BLaER1 (cell line): ENCODE data around the gene DNAH3.
"Not testable (repeated sequence)": the region's sequence is repeated elsewhere in the genome, so short reads cannot be mapped to it uniquely, and the experiment has no call there.

Source experiments
- H3K27ac ChIP-seq: shearing (Covaris generic); formaldehyde crosslinking; 2 replicates; pipeline ENCODE4 v1.8.1; 2022
- H3K27me3 ChIP-seq: shearing (Covaris generic); formaldehyde crosslinking; 2 replicates; pipeline ENCODE4 v1.8.1; 2022
- H3K36me3 ChIP-seq: shearing (Covaris generic); formaldehyde crosslinking; 2 replicates; pipeline ENCODE4 v1.8.1; 2022
- H3K4me1 ChIP-seq: shearing (Covaris generic); formaldehyde crosslinking; 2 replicates; pipeline ENCODE4 v1.8.1; 2022
- H3K4me2 ChIP-seq: shearing (Covaris generic); formaldehyde crosslinking; 2 replicates; pipeline ENCODE4 v1.8.1; 2022
- H3K4me3 ChIP-seq: shearing (Covaris generic); formaldehyde crosslinking; 2 replicates; pipeline ENCODE4 v1.8.1; 2022
- H3K9ac ChIP-seq: shearing (Covaris generic); formaldehyde crosslinking; 2 replicates; pipeline ENCODE4 v1.8.1; 2022
- H3K9me3 ChIP-seq: shearing (Covaris generic); formaldehyde crosslinking; 2 replicates; pipeline ENCODE4 v1.8.1; 2022
- H4K20me1 ChIP-seq: shearing (Covaris generic); formaldehyde crosslinking; 2 replicates; pipeline ENCODE4 v1.8.1; 2022
- Cebpa-rat ChIP-seq: shearing (Covaris generic); IDR thresholded peaks from 2 replicates; pipeline ENCODE4 v1.8.1; 2022

The DNAH3 gene

DNA sequence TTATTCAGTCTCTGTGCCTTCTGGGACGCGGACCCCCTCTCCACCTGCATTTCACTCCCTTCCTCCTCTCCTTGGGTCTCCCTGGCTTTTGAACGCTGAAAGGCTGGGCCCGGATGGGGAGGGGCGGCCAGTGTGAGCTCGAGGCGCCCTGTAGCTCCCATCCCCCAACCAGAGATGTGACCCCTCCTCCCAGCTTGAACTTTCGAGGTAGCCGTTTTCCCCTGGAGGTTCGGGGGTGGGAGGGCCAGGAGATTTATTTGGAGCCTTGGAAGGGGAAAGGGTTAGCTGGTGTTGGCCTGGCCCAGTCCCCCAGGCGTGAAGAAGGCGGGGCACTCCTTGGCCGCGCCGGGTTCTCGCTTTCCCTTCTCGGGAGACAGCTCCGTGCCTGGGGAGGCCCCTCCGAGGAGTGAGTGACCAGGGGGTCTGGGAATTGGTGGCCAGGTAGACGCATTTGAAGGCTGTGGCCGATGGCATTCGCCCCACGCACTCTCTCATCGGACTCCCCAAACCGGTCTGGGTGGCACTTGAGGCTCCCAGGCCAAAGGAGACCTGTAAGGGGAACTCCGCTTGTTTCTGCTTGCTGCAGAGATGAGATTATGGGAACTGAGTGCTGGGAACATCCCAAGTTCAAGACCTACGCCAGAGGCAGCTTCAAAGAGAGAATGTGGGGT, 8.8 kb upstream of the DNAH3 start:
- peaks cover 33% of the 10 kb centered on the region for H3K36me3 ChIP-seq
- no peak for TF ChIP-seq Cebpa-rat
- peak overlapping the region; percentile 78 for H3K9ac ChIP-seq
- peaks cover 28% of the 10 kb centered on the region for H3K4me1 ChIP-seq
- H3K9me3 ChIP-seq: no peaks in the 10 kb centered on the region
- no peaks in the 10 kb centered on the region; the same call in 1 of the 2 replicates for H3K27me3 ChIP-seq
- H4K20me1 ChIP-seq: no peaks in the 10 kb centered on the region; the same call in 1 of the 2 replicates
- H3K4me3 ChIP-seq: peak overlapping the region; percentile 80
- H3K27ac ChIP-seq: peak overlapping the region; percentile 56; the same call in 1 of the 2 replicates
- H3K4me2 ChIP-seq: peak overlapping the region; percentile 97

DNA sequence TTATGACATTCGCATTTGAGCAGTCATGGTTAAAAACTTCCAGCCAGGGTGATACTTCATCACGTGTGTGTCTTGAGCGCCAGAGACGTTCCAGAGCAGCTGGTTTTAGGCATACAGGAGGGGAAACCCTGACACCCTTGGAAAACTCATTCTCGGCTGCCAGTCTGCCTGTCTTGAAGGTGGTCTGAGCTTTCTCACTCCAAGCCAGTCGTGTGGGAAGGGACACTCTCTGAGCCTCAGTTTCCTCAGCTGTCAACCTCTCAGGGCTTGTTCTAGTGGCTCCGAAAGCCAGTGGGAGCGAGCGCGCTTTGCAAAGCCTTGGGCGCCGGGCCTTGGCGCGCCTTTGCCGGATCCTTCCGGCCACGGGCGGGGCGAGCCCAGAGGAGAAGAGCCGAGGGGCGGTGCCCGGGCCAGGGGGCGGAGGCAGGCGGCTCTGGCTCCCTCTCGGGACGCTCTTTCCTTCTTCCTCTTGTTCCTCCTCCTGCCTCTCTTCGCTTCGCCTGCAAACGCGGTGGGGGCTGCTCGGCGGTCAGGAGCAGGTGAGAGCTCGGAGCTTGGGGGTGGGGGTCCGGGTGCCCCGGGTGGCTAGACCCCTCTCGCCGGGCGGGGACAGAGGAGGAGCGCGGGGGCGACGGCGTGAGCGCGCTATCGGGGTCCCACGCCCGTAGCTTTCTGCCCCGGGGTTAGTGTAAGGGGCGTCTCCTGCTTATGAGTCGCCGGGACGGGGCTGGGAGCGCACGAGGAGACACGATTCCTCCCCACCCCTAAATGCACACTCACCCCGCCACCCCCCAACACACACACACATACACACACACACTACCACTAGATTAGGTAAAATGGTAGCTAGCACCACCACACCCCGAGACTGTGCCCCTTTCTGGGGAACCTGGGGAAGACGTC, 7.8 kb upstream of the DNAH3 start, which contains the start of gene LDAF1:
Gene LDAF1, plus strand, starts transcription at position 467 of the 903 bp plus-strand sequence. CDS start 2,509 bp downstream, outside the sequence.
- no peaks in the 10 kb centered on the region for H3K27me3 ChIP-seq
- peak within 1 kb of the TSS; percentile 97 for H3K4me2 ChIP-seq
- H4K20me1 ChIP-seq: no peaks in the 10 kb centered on the region; the same call in 1 of the 2 replicates
- no peak for TF ChIP-seq Cebpa-rat
- H3K27ac ChIP-seq: peak within 1 kb of the TSS; percentile 56; the same call in 1 of the 2 replicates
- peak within 1 kb of the TSS; percentile 78 for H3K9ac ChIP-seq
- H3K36me3 ChIP-seq: peaks cover 23% of the 10 kb centered on the region
- peaks cover 28% of the 10 kb centered on the region for H3K4me1 ChIP-seq
- H3K9me3 ChIP-seq: no peaks in the 10 kb centered on the region
- peak within 1 kb of the TSS; percentile 80 for H3K4me3 ChIP-seq

GRCh38 chr16:21157632-21158031, 7.0 kb upstream of the DNAH3 start:
- H3K36me3 ChIP-seq: peaks cover 15% of the 10 kb centered on the region
- no peak overlapping the region for H3K4me3 ChIP-seq
- no peaks in the 10 kb centered on the region for H3K27me3 ChIP-seq
- TF ChIP-seq Cebpa-rat: no peak
- H3K9me3 ChIP-seq: no peaks in the 10 kb centered on the region
- H4K20me1 ChIP-seq: no peaks in the 10 kb centered on the region; the same call in 1 of the 2 replicates
- peak overlapping the region; percentile 97 for H3K4me2 ChIP-seq
- H3K4me1 ChIP-seq: peaks cover 27% of the 10 kb centered on the region
- no peak overlapping the region for H3K27ac ChIP-seq
- no peak overlapping the region for H3K9ac ChIP-seq

- H3K27ac ChIP-seq: no peak overlapping the region
- H3K4me2 ChIP-seq: no peak overlapping the region
- H3K36me3 ChIP-seq: peaks cover 12% of the 10 kb centered on the region
- no peaks in the 10 kb centered on the region; the same call in 1 of the 2 replicates for H4K20me1 ChIP-seq
- peaks cover 24% of the 10 kb centered on the region for H3K4me1 ChIP-seq
- H3K9me3 ChIP-seq: no peaks in the 10 kb centered on the region
- TF ChIP-seq Cebpa-rat: no peak
- H3K27me3 ChIP-seq: no peaks in the 10 kb centered on the region
- H3K4me3 ChIP-seq: no peak overlapping the region
- H3K9ac ChIP-seq: no peak overlapping the region
These were observed 6.3 kb upstream of the DNAH3 start for GRCh38 chr16:21156767-21157467.

GRCh38 chr16:21156011-21156410, 5.4 kb upstream of the DNAH3 start:
- peaks cover 24% of the 10 kb centered on the region for H3K4me1 ChIP-seq

GRCh38 chr16:21153124-21153729, 2.6 kb upstream of the DNAH3 start:
- not testable (repeated sequence) for H4K20me1 ChIP-seq, H3K27me3 ChIP-seq, H3K36me3 ChIP-seq

More at GRCh38 chr16:21156011-21156410, 5.4 kb upstream of the DNAH3 start:
- not testable (repeated sequence) for H3K4me3 ChIP-seq, H3K36me3 ChIP-seq, H4K20me1 ChIP-seq, H3K9ac ChIP-seq, H3K27me3 ChIP-seq, H3K4me2 ChIP-seq, H3K9me3 ChIP-seq, H3K27ac ChIP-seq

DNA sequence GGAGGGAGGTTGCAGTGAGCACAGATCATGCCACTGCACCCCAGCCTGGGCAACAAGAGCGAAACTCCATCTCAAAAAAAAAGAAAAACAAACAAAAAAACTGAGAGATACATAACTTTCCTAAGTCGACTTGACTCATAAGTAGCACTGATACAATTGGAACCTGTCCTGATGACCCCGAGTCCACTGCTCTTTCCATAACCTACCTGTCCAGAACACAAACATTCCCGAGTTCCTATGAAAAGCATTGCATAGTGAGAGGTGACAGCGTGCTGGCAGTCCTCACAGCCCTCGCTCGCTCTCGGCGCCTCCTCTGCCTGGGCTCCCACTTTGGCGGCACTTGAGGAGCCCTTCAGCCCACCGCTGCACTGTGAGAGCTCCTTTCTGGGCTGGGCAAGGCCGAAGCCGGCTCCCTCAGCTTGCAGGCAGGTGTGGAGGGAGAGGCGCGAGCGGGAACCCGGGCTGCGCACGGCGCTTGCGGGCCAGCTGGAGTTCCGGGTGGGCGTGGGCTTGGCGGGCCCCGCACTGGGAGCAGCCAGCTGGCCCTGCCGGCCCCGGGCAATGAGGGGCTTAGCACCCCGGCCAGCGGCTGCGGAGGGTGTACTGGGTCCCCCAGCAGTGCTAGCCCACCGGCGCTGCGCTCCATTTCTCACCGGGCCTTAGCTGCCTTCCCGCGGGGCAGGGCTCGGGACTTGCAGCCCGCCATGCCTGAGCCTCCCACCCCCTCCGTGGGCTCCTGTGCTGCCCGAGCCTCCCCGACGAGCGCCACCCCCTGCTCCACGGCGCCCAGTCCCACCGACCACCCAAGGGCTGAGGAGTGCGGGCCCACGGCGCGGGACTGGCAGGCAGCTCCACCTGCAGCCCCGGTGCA, 1.7 kb upstream of the DNAH3 start:
- H3K4me1 ChIP-seq, H3K27me3 ChIP-seq, H3K9ac ChIP-seq, H4K20me1 ChIP-seq, H3K27ac ChIP-seq, H3K9me3 ChIP-seq, H3K4me3 ChIP-seq, H3K4me2 ChIP-seq, H3K36me3 ChIP-seq: not testable (repeated sequence)

More at GRCh38 chr16:21153124-21153729, 2.6 kb upstream of the DNAH3 start:
- H3K9me3 ChIP-seq, H3K4me2 ChIP-seq, H3K27ac ChIP-seq, H3K4me3 ChIP-seq, H3K9ac ChIP-seq: not testable (repeated sequence)
- peaks cover 14% of the 10 kb centered on the region for H3K4me1 ChIP-seq

DNA sequence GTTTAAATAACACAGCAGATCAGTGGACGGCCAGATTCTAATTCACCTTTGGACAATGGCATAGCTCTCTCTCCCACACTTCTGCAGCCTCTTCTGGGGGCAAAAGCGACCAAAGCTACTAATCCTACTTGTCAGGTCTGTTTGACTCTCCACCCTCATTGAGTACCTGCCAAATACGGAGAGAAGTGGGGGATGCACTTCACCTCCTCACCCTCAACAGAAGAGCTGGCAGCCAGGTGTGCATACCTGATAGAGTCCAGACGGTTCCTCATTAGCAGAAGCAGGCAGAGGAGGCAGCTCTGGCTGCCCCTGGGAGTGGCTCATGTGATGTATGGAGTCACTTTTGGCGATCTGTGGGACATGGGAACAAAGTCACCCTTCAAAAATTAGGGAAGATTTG, 4.9 kb downstream of the DNAH3 start:
- no peak for TF ChIP-seq Cebpa-rat

More for the DNA sequence above, 4.9 kb downstream of the DNAH3 start:
- 0 out of 2 replicates have a peak, but pooled peaks cover 12% of the 10 kb centered on the region for H3K9me3 ChIP-seq
- H3K27ac ChIP-seq: no peak overlapping the region
- no peak overlapping the region for H3K4me3 ChIP-seq
- H3K9ac ChIP-seq: no peak overlapping the region
- no peaks in the 10 kb centered on the region for H4K20me1 ChIP-seq
- no peaks in the 10 kb centered on the region for H3K36me3 ChIP-seq
- H3K4me2 ChIP-seq: no peak overlapping the region
- no peaks in the 10 kb centered on the region for H3K27me3 ChIP-seq
- H3K4me1 ChIP-seq: peaks cover 6% of the 10 kb centered on the region; the same call in 1 of the 2 replicates
